ENCODE results near the gene GATD1. TPM values are rescaled to one million over a fixed set of nuclear protein-coding genes. Genes with fewer than 3 reads are reported as not detected.

The GATD1 gene
- total and polyA plus RNA-seq, 9 of the 15 experiments (the other 6 are each of a cell fraction or from before 2014, with no cell fraction given) = 2.8 to 144 (median 36.9) TPM

DNA sequence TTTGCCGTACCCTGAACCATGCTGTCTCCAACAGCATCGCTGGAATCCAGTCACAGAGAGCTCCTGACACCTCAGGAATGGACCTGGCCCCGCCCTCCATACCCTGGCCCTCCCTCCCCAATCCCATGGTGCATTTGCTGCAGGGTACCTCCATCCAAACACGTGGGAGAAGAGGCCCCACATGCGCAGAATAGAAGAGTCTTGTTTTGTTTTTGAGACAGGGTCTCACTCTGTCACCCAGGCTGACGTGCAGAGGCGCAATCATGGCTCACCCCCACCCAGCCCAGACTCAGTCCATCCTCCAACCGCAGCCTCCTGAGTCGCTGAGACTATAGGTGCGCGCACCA is 39.1 kb upstream of the GATD1 start (continued):
- TF ChIP-seq, protein P1, sequence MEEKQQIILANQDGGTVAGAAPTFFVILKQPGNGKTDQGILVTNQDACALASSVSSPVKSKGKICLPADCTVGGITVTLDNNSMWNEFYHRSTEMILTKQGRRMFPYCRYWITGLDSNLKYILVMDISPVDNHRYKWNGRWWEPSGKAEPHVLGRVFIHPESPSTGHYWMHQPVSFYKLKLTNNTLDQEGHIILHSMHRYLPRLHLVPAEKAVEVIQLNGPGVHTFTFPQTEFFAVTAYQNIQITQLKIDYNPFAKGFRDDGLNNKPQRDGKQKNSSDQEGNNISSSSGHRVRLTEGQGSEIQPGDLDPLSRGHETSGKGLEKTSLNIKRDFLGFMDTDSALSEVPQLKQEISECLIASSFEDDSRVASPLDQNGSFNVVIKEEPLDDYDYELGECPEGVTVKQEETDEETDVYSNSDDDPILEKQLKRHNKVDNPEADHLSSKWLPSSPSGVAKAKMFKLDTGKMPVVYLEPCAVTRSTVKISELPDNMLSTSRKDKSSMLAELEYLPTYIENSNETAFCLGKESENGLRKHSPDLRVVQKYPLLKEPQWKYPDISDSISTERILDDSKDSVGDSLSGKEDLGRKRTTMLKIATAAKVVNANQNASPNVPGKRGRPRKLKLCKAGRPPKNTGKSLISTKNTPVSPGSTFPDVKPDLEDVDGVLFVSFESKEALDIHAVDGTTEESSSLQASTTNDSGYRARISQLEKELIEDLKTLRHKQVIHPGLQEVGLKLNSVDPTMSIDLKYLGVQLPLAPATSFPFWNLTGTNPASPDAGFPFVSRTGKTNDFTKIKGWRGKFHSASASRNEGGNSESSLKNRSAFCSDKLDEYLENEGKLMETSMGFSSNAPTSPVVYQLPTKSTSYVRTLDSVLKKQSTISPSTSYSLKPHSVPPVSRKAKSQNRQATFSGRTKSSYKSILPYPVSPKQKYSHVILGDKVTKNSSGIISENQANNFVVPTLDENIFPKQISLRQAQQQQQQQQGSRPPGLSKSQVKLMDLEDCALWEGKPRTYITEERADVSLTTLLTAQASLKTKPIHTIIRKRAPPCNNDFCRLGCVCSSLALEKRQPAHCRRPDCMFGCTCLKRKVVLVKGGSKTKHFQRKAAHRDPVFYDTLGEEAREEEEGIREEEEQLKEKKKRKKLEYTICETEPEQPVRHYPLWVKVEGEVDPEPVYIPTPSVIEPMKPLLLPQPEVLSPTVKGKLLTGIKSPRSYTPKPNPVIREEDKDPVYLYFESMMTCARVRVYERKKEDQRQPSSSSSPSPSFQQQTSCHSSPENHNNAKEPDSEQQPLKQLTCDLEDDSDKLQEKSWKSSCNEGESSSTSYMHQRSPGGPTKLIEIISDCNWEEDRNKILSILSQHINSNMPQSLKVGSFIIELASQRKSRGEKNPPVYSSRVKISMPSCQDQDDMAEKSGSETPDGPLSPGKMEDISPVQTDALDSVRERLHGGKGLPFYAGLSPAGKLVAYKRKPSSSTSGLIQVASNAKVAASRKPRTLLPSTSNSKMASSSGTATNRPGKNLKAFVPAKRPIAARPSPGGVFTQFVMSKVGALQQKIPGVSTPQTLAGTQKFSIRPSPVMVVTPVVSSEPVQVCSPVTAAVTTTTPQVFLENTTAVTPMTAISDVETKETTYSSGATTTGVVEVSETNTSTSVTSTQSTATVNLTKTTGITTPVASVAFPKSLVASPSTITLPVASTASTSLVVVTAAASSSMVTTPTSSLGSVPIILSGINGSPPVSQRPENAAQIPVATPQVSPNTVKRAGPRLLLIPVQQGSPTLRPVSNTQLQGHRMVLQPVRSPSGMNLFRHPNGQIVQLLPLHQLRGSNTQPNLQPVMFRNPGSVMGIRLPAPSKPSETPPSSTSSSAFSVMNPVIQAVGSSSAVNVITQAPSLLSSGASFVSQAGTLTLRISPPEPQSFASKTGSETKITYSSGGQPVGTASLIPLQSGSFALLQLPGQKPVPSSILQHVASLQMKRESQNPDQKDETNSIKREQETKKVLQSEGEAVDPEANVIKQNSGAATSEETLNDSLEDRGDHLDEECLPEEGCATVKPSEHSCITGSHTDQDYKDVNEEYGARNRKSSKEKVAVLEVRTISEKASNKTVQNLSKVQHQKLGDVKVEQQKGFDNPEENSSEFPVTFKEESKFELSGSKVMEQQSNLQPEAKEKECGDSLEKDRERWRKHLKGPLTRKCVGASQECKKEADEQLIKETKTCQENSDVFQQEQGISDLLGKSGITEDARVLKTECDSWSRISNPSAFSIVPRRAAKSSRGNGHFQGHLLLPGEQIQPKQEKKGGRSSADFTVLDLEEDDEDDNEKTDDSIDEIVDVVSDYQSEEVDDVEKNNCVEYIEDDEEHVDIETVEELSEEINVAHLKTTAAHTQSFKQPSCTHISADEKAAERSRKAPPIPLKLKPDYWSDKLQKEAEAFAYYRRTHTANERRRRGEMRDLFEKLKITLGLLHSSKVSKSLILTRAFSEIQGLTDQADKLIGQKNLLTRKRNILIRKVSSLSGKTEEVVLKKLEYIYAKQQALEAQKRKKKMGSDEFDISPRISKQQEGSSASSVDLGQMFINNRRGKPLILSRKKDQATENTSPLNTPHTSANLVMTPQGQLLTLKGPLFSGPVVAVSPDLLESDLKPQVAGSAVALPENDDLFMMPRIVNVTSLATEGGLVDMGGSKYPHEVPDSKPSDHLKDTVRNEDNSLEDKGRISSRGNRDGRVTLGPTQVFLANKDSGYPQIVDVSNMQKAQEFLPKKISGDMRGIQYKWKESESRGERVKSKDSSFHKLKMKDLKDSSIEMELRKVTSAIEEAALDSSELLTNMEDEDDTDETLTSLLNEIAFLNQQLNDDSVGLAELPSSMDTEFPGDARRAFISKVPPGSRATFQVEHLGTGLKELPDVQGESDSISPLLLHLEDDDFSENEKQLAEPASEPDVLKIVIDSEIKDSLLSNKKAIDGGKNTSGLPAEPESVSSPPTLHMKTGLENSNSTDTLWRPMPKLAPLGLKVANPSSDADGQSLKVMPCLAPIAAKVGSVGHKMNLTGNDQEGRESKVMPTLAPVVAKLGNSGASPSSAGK (IDR thresholded peaks at IDR 0.05) = peak; percentile 59; the same call in 1 of the 2 replicates
- TF ChIP-seq EWSR1 (IDR thresholded peaks at IDR 0.05; ENCODE audit: borderline replicate concordance, low read depth, partially characterized antibody) = no peak
- TF ChIP-seq ZNF143 (CRISPR knock-in tag; IDR thresholded peaks at IDR 0.05) = peak; percentile 46; the same call in 1 of the 2 replicates
- TF ChIP-seq, protein P2, sequence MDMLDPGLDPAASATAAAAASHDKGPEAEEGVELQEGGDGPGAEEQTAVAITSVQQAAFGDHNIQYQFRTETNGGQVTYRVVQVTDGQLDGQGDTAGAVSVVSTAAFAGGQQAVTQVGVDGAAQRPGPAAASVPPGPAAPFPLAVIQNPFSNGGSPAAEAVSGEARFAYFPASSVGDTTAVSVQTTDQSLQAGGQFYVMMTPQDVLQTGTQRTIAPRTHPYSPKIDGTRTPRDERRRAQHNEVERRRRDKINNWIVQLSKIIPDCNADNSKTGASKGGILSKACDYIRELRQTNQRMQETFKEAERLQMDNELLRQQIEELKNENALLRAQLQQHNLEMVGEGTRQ (CRISPR knock-in tag; IDR thresholded peaks at IDR 0.05) = no peak
- TF ChIP-seq CHD1 (IDR thresholded peaks at IDR 0.05; ENCODE audit: low read length) = no peak
- no peak for TF ChIP-seq SMARCE1 (IDR thresholded peaks at IDR 0.05)
- no peak for TF ChIP-seq ZNF133 (CRISPR knock-in tag; IDR thresholded peaks at IDR 0.05)
- no peak for TF ChIP-seq ZNF24 (IDR thresholded peaks at IDR 0.05)
- TF ChIP-seq ZNF77 (CRISPR knock-in tag; IDR thresholded peaks at IDR 0.05) = no peak
- TF ChIP-seq ARID2 (IDR thresholded peaks at IDR 0.05) = no peak
- TF ChIP-seq RUNX1 (IDR thresholded peaks at IDR 0.05; ENCODE audit: low read depth) = no peak
- TF ChIP-seq, protein P3, sequence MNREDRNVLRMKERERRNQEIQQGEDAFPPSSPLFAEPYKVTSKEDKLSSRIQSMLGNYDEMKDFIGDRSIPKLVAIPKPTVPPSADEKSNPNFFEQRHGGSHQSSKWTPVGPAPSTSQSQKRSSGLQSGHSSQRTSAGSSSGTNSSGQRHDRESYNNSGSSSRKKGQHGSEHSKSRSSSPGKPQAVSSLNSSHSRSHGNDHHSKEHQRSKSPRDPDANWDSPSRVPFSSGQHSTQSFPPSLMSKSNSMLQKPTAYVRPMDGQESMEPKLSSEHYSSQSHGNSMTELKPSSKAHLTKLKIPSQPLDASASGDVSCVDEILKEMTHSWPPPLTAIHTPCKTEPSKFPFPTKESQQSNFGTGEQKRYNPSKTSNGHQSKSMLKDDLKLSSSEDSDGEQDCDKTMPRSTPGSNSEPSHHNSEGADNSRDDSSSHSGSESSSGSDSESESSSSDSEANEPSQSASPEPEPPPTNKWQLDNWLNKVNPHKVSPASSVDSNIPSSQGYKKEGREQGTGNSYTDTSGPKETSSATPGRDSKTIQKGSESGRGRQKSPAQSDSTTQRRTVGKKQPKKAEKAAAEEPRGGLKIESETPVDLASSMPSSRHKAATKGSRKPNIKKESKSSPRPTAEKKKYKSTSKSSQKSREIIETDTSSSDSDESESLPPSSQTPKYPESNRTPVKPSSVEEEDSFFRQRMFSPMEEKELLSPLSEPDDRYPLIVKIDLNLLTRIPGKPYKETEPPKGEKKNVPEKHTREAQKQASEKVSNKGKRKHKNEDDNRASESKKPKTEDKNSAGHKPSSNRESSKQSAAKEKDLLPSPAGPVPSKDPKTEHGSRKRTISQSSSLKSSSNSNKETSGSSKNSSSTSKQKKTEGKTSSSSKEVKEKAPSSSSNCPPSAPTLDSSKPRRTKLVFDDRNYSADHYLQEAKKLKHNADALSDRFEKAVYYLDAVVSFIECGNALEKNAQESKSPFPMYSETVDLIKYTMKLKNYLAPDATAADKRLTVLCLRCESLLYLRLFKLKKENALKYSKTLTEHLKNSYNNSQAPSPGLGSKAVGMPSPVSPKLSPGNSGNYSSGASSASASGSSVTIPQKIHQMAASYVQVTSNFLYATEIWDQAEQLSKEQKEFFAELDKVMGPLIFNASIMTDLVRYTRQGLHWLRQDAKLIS (CRISPR knock-in tag; IDR thresholded peaks at IDR 0.05) = no peak
- TF ChIP-seq NUFIP1 (IDR thresholded peaks at IDR 0.05; ENCODE audit: partially characterized antibody) = no peak

Data from K562 (cell line).